A549 (cell line): ENCODE measurements around the gene WDFY1. TPM values are rescaled to one million over a fixed set of nuclear protein-coding genes. Genes with fewer than 3 reads are reported as not detected.
A peak's percentile ranks its signal among the peaks of the same experiment; 100 is the strongest.

Experiments
- ATAC-seq, 2 experiments: fragments of 200-7000 bp in 1 of 2; fragments of >200 bp in 1 of 2; cut with Nextera tagmentation in 1 of 2; cut with Tn5 transposase in 1 of 2; 3 replicates each; pipeline versions ENCODE4 v1.8.0 to v1.9.1; 2018 to 2020; ENCODE audit warnings: mild to moderate bottlenecking in 1 of 2, moderate library complexity in 1 of 2
- CTCF ChIA-PET: fragments of 300-600 bp; sonication (Branson Sonifier 250); formaldehyde crosslinking; extraction: SDS; loops from one replicate; lab custom pipeline; 2021; ENCODE audit warnings: antibody characterized with exemption, inconsistent platforms; lab: Yijun Ruan, JAX
- POLR2A ChIA-PET: fragments of 350-600 bp; formaldehyde crosslinking; extraction: SDS; loops from one replicate; lab custom pipeline; 2021; ENCODE audit warnings: antibody characterized with exemption, inconsistent platforms; lab: Yijun Ruan, JAX
- DNase-seq, 2 experiments: peaks; one replicate each; pipeline versions ENCODE4 v3.0.0 to v3.0.0-alpha.2; 2011 to 2016; ENCODE audit warnings: low read depth in 1 of 2, low spot score in 1 of 2
- FAIRE-seq: peaks from 2 replicates; lab custom pipeline; 2011; peaks lifted over from hg19 to GRCh38; lab: Jason Lieb, UNC
- H3K27ac ChIP-seq, 2 experiments: fragments of >200 bp; sonication (Bioruptor Twin); formaldehyde crosslinking; 3 replicates each; pipeline ENCODE4 v1.5.1; 2016 to 2017
- H3K4me1 ChIP-seq: fragments of >200 bp; sonication (Bioruptor Twin); formaldehyde crosslinking; 3 replicates; pipeline ENCODE4 v1.6.1; 2016
- H3K4me2 ChIP-seq: fragments of >200 bp; sonication (Bioruptor Twin); formaldehyde crosslinking; 3 replicates; pipeline ENCODE4 v1.6.1; 2016
- H3K4me3 ChIP-seq: fragments of >200 bp; sonication (Bioruptor Twin); formaldehyde crosslinking; 3 replicates; pipeline ENCODE4 v1.5.1; 2016
- H3K9me3 ChIP-seq: fragments of >200 bp; sonication (Bioruptor Twin); formaldehyde crosslinking; 3 replicates; pipeline ENCODE4 v1.6.1; 2016
- BHLHE40 ChIP-seq: IDR thresholded peaks from 2 replicates; pipeline ENCODE4 v1.6.1; 2012; ENCODE audit warnings: low read depth, low read length, inconsistent platforms
- CBX2 ChIP-seq: fragments of 200-600 bp; sonication (generic); IDR thresholded peaks from 2 replicates; pipeline ENCODE4 v1.6.1; 2016; ENCODE audit warnings: low read depth, mild to moderate bottlenecking, borderline replicate concordance
- CBX8 ChIP-seq: fragments of 200-600 bp; sonication (generic); IDR thresholded peaks from 2 replicates; pipeline ENCODE4 v1.6.1; 2016
- CEBPB ChIP-seq, 2 experiments: fragments of >200 bp in 1 of 2; sonication (Bioruptor Twin) in 1 of 2; formaldehyde crosslinking in 1 of 2; IDR thresholded peaks; 2 replicates each; pipeline ENCODE4 v1.6.1; 2012 to 2016
- CTCF ChIP-seq: fragments of >200 bp; sonication (Bioruptor Twin); formaldehyde crosslinking; IDR thresholded peaks from 3 replicates; pipeline ENCODE4 v1.5.1; 2016
- E2F6 ChIP-seq: IDR thresholded peaks from 2 replicates; pipeline ENCODE4 v1.6.1; 2012; ENCODE audit warnings: low read depth, borderline replicate concordance
- EHF ChIP-seq: fragments of 250-450 bp; sonication (Bioruptor Pico); IDR thresholded peaks from 2 replicates; pipeline ENCODE4 v1.5.0; 2020; ENCODE audit warnings: mild to moderate bottlenecking
- EP300 ChIP-seq, 2 experiments: fragments of >200 bp; sonication (Bioruptor Twin); formaldehyde crosslinking; IDR thresholded peaks; 2 replicates in 1 of 2; 3 replicates in 1 of 2; pipeline ENCODE4 v1.6.1; 2016 to 2017
- ESRRA ChIP-seq: fragments of 150-350 bp; IDR thresholded peaks from 2 replicates; pipeline ENCODE4 v1.6.1; 2014; ENCODE audit warnings: mild to moderate bottlenecking, low read length, borderline replicate concordance
- FOSB ChIP-seq: fragments of 250-450 bp; sonication (Bioruptor Pico); IDR thresholded peaks from 2 replicates; pipeline ENCODE4 v1.5.0; 2020; ENCODE audit warnings: mild to moderate bottlenecking, moderate library complexity
- FOSL2 ChIP-seq, 2 experiments: fragments of 450-650 bp in 1 of 2; fragments of >200 bp in 1 of 2; sonication (Bioruptor Twin) in 1 of 2; formaldehyde crosslinking; IDR thresholded peaks; 2 replicates each; pipeline versions ENCODE4 v1.5.0 to v1.6.1; 2016 to 2020; ENCODE audit warnings: mild to moderate bottlenecking in 1 of 2, moderate library complexity in 1 of 2
- GATA3 ChIP-seq: IDR thresholded peaks from 2 replicates; pipeline ENCODE4 v1.6.1; 2012; ENCODE audit warnings: borderline replicate concordance
- HEYL ChIP-seq: fragments of 250-450 bp; sonication (Bioruptor Pico); IDR thresholded peaks from 2 replicates; pipeline ENCODE4 v1.8.0; 2021; ENCODE audit warnings: mild to moderate bottlenecking, moderate library complexity
- HOXA7 ChIP-seq: fragments of 250-450 bp; sonication (Bioruptor Pico); IDR thresholded peaks from 2 replicates; pipeline ENCODE4 v1.5.0; 2020; ENCODE audit warnings: mild to moderate bottlenecking, moderate library complexity
- HOXB13 ChIP-seq: fragments of 250-450 bp; sonication (Bioruptor Pico); IDR thresholded peaks from 2 replicates; pipeline ENCODE4 v1.5.0; 2020; ENCODE audit warnings: low read depth, mild to moderate bottlenecking, moderate library complexity
- KDM1A ChIP-seq: fragments of 200-600 bp; sonication (generic); IDR thresholded peaks from 2 replicates; pipeline ENCODE4 v1.6.1; 2016; ENCODE audit warnings: low read depth, mild to moderate bottlenecking
- KDM5A ChIP-seq: fragments of 200-600 bp; sonication (generic); IDR thresholded peaks from 2 replicates; pipeline ENCODE4 v1.6.1; 2016; ENCODE audit warnings: antibody characterized with exemption, mild to moderate bottlenecking
- MAZ ChIP-seq: fragments of 150-350 bp; IDR thresholded peaks from 2 replicates; pipeline ENCODE4 v1.6.1; 2014; ENCODE audit warnings: antibody characterized with exemption, low read depth, low read length, borderline replicate concordance
- MYC ChIP-seq: IDR thresholded peaks from 2 replicates; pipeline ENCODE4 v1.6.1; 2012; ENCODE audit warnings: mild to moderate bottlenecking, inconsistent platforms, low read length, improper control_type of control experiment, borderline replicate concordance
- PHF8 ChIP-seq: fragments of 200-600 bp; sonication (generic); IDR thresholded peaks from 2 replicates; pipeline ENCODE4 v1.6.1; 2016; ENCODE audit warnings: low read depth, mild to moderate bottlenecking, antibody characterized with exemption, moderate library complexity, borderline replicate concordance
- POLR2AphosphoS2 ChIP-seq: conservative IDR thresholded peaks from 2 replicates; pipeline ENCODE4 v1.6.1; 2012; ENCODE audit warnings: low read length, improper control_type of control experiment, inconsistent platforms
- RAD21 ChIP-seq, 2 experiments: fragments of >200 bp in 1 of 2; sonication (Bioruptor Twin) in 1 of 2; formaldehyde crosslinking in 1 of 2; IDR thresholded peaks in 1 of 2; conservative IDR thresholded peaks in 1 of 2; 2 replicates in 1 of 2; 3 replicates in 1 of 2; pipeline ENCODE4 v1.6.1; 2012 to 2018; ENCODE audit warnings: inconsistent platforms in 1 of 2
- RNF2 ChIP-seq: fragments of 200-600 bp; sonication (generic); IDR thresholded peaks from 2 replicates; pipeline ENCODE4 v1.6.1; 2016; ENCODE audit warnings: low read depth, mild to moderate bottlenecking, antibody characterized with exemption, moderate library complexity, borderline replicate concordance
- SREBF2 ChIP-seq: fragments of 450-650 bp; IDR thresholded peaks from 2 replicates; pipeline ENCODE4 v1.6.1; 2014; ENCODE audit warnings: mild to moderate bottlenecking, moderate library complexity
- USF2 ChIP-seq: fragments of 450-650 bp; IDR thresholded peaks from 2 replicates; pipeline ENCODE4 v1.6.1; 2014; ENCODE audit warnings: antibody characterized with exemption
- ZFP36 ChIP-seq: fragments of 450-650 bp; IDR thresholded peaks from 2 replicates; pipeline ENCODE4 v1.6.1; 2014; ENCODE audit warnings: borderline replicate concordance; ENCODE audit not compliant: partially characterized antibody
- ZNF302 ChIP-seq: fragments of 250-450 bp; sonication (Bioruptor Pico); IDR thresholded peaks from 2 replicates; pipeline ENCODE4 v1.9.0; 2021; ENCODE audit warnings: inconsistent platforms, mild to moderate bottlenecking, moderate library complexity
- WGBS: methylation state at CpG from one replicate; pipeline ENCODE4 v1.1.6; 2017; ENCODE audit errors: missing lambda C conversion rate; 5-methylcytosine and 5-hydroxymethylcytosine counted together
- polyA plus RNA-seq, 4 experiments: library from polyadenylated mRNA; depleted of rRNA in 3 of 4; stranded (reverse); fragments of >200 nt; fragmentation: RNase III in 1 of 4; extraction: RNeasy Plus Mini Kit Qiagen cat#74134 plus additional on column Dnase treatment in 1 of 4; gene quantifications; 2 replicates in 3 of 4; 3 replicates in 1 of 4; pipeline ENCODE4 v1.2.3, GENCODE V29; 2011 to 2017
- TF ChIP-seq, protein P1 (sequence below): fragments of 250-450 bp; sonication (Bioruptor Pico); IDR thresholded peaks from 2 replicates; pipeline ENCODE4 v1.5.0; 2021; ENCODE audit warnings: mild to moderate bottlenecking, moderate library complexity, borderline replicate concordance
- TF ChIP-seq, protein P2 (sequence below): IDR thresholded peaks from 2 replicates; pipeline ENCODE4 v1.6.1; 2012
- TF ChIP-seq, protein P3 (sequence below): IDR thresholded peaks from 2 replicates; pipeline ENCODE4 v1.6.1; 2012

The WDFY1 gene
- polyA plus RNA-seq, 2 of the 4 experiments (the other 2 are of a cell fraction), result 38.7 to 70.8 TPM

DNA sequence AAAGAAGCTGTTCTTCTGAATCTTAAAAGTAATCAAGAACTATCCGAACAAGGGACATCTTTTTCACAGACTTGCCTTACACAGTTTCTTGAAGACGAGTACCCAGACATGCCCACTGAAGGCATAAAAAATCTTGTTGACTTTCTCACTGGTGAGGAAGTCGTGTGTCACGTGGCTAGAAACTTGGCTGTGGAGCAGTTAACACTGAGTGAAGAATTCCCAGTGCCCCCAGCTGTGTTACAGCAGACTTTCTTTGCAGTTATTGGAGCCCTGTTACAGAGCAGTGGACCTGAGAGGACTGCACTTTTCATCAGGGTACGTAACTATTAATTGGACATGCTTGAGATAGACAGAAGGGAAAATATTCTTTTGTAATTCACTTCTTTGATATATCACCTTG, 14.6 kb upstream of the WDFY1 start (continued):
- TF ChIP-seq, protein P1, sequence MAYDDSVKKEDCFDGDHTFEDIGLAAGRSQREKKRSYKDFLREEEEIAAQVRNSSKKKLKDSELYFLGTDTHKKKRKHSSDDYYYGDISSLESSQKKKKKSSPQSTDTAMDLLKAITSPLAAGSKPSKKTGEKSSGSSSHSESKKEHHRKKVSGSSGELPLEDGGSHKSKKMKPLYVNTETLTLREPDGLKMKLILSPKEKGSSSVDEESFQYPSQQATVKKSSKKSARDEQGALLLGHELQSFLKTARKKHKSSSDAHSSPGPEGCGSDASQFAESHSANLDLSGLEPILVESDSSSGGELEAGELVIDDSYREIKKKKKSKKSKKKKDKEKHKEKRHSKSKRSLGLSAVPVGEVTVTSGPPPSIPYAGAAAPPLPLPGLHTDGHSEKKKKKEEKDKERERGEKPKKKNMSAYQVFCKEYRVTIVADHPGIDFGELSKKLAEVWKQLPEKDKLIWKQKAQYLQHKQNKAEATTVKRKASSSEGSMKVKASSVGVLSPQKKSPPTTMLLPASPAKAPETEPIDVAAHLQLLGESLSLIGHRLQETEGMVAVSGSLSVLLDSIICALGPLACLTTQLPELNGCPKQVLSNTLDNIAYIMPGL (CRISPR knock-in tag), result no peak
- TF ChIP-seq E2F6, result no peak
- TF ChIP-seq HEYL (CRISPR knock-in tag), result no peak

- 2% methylated on average over 43 of the region's 65 CpGs for WGBS
- CTCF ChIA-PET, result interaction anchor here (1.0 to 1.4 kb wide), 4 partner anchors 10 to 326 kb away, joined by 3 to 7 read pairs (median 6); no protein-coding TSS in a partner anchor
- no peak for FAIRE-seq
- TF ChIP-seq HOXB13 (CRISPR knock-in tag) (no peak), FOSB (CRISPR knock-in tag) (no peak), CBX2 (no peak), CEBPB (IDR thresholded peaks at IDR 0.05) (peak; percentile 13 to 43; a peak in 2 of 4 replicates), ZNF302 (CRISPR knock-in tag) (no peak), EHF (CRISPR knock-in tag) (no peak), ESRRA (no peak), FOSL2 (IDR thresholded peaks at IDR 0.05) (no peak), FOSL2 (CRISPR knock-in tag; IDR thresholded peaks at IDR 0.05) (peak; percentile 52), RAD21 (conservative IDR thresholded peaks at IDR 0.05 in 1 of 2, IDR thresholded peaks at IDR 0.05 in 1 of 2) (peak; percentile 31 to 52), RNF2 (peak; percentile 31; the same call in 1 of the 2 replicates), CBX8 (no peak), HOXA7 (CRISPR knock-in tag) (no peak), KDM5A (peak; percentile 98), EP300 (IDR thresholded peaks at IDR 0.05) (no peak), GATA3 (peak; percentile 67; the same call in 1 of the 2 replicates), SREBF2 (no peak), MYC (peak; percentile 84), CTCF (no peak), BHLHE40 (no peak; the same call in 1 of the 2 replicates), USF2 (no peak), MAZ (peak; percentile 94; the same call in 1 of the 2 replicates), KDM1A (no peak), PHF8 (0 out of 2 replicates have a peak, but pooled peaks have one; percentile 44), POLR2AphosphoS2 (no peak), ZFP36 (no peak)
- TF ChIP-seq, protein P2, sequence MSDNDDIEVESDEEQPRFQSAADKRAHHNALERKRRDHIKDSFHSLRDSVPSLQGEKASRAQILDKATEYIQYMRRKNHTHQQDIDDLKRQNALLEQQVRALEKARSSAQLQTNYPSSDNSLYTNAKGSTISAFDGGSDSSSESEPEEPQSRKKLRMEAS, result peak; percentile 97
- TF ChIP-seq, protein P3, sequence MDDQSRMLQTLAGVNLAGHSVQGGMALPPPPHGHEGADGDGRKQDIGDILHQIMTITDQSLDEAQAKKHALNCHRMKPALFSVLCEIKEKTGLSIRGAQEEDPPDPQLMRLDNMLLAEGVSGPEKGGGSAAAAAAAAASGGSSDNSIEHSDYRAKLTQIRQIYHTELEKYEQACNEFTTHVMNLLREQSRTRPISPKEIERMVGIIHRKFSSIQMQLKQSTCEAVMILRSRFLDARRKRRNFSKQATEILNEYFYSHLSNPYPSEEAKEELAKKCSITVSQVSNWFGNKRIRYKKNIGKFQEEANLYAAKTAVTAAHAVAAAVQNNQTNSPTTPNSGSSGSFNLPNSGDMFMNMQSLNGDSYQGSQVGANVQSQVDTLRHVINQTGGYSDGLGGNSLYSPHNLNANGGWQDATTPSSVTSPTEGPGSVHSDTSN, result peak; percentile 76; the same call in 1 of the 2 replicates
Observed at GRCh38 chr2:223957092-223957851, 12.1 kb upstream of the WDFY1 start, which contains the start of gene MRPL44. Gene MRPL44, plus strand, starts transcription at chr2:223957463. Its CDS starts 10 bp downstream, at chr2:223957473.

More at GRCh38 chr2:223957092-223957851, 12.1 kb upstream of the WDFY1 start, which contains the start of gene MRPL44:
- Histone ChIP-seq H3K4me3 (peak within 1 kb of the TSS; percentile 59), H3K9me3 (no peaks in the 10 kb centered on the region), H3K27ac (peak within 1 kb of the TSS; percentile 88 to 96), H3K4me1 (peaks cover 21% of the 10 kb centered on the region; the same call in 2 of the 3 replicates), H3K4me2 (peak within 1 kb of the TSS; percentile 86)
- POLR2A ChIA-PET, result no interaction called here
- DNase-seq (peak; percentile 71 to 94), ATAC-seq (peak; percentile 98 to 100)
